Thyroid gland (tissue), 4 donors: ENCODE data around the gene SFRP5. TPM values are rescaled to one million over a fixed set of nuclear protein-coding genes. Genes with fewer than 3 reads are reported as not detected.

ENCODE experiments used
- DNase-seq, 2 donors: peaks; one replicate each; pipeline ENCODE4 v3.0.0-alpha.2; 2019
- H3K27ac ChIP-seq, 3 donors: fragments of 200-600 bp; sonication (generic); 1 replicate in 2 of 3; 2 replicates in 1 of 3; pipeline ENCODE4 v1.5.1; 2016 to 2019; ENCODE audit warnings: mild to moderate bottlenecking in 1 of 3, moderate library complexity in 1 of 3
- H3K27me3 ChIP-seq: fragments of 200-600 bp; sonication (generic); one replicate; pipeline ENCODE4 v1.5.1; 2019
- H3K36me3 ChIP-seq, 2 donors: fragments of 200-600 bp; sonication (generic); one replicate each; pipeline ENCODE4 v1.5.1; 2016 to 2019
- H3K4me1 ChIP-seq, 2 donors: fragments of 200-600 bp; sonication (generic); one replicate each; pipeline ENCODE4 v1.5.1; 2017 to 2019
- H3K4me3 ChIP-seq, 3 donors: fragments of 200-600 bp; sonication (generic); replicated peaks in 1 of 3; 1 replicate in 2 of 3; 2 replicates in 1 of 3; pipeline ENCODE4 v1.5.1; 2016; ENCODE audit warnings: mild to moderate bottlenecking in 1 of 3
- H3K9me3 ChIP-seq: fragments of 200-600 bp; sonication (generic); one replicate; pipeline ENCODE4 v1.5.1; 2017
- CTCF ChIP-seq, 6 experiments: fragments of 200-600 bp in 3 of 6; fragments of 450-650 bp in 3 of 6; sonication (generic) in 3 of 6; IDR thresholded peaks; one replicate each; pipeline ENCODE4 v1.5.1; 2016 to 2019; ENCODE audit warnings: antibody characterized with exemption in 6 of 6, mild to moderate bottlenecking in 2 of 6, inconsistent platforms in 1 of 6, moderate library complexity in 1 of 6
- POLR2A ChIP-seq, 2 donors: fragments of 450-650 bp; IDR thresholded peaks; one replicate each; pipeline ENCODE4 v1.6.1; 2017; ENCODE audit warnings: antibody characterized with exemption in 2 of 2, mild to moderate bottlenecking in 2 of 2, moderate library complexity in 1 of 2
- WGBS, 2 donors: methylation state at CpG; one replicate each; pipeline ENCODE4 v1.1.5; 2017; 5-methylcytosine and 5-hydroxymethylcytosine counted together
- intact Hi-C: fragments of 100-400 bp; cut with DNase I; formaldehyde crosslinking; loops from one replicate; pipeline ENCODE4 v1.15.1; 2023
- total RNA-seq, 4 donors: library from RNA; depleted of rRNA; stranded (reverse); fragments of >200 nt; gene quantifications; one replicate each; pipeline ENCODE4 v1.2.3, GENCODE V29; 2016

Gene SFRP5
- total RNA-seq, 4 donors from 2014 or later: 0.22 to 0.40 TPM; not detected in 2

GRCh38 chr10:97781618-97782331, 10.0 kb upstream of the SFRP5 start:
- 73 to 74% methylated on average over 13 to 14 of the region's 14 CpGs for WGBS, 2 donors
- intact Hi-C loops: no loop called here
- Histone ChIP-seq H3K36me3 (no peaks in the 10 kb centered on the region), H3K4me1 (peaks cover 15 to 43% of the 10 kb centered on the region in 2 donors), H3K4me3 (no peak overlapping the region), H3K9me3 (no peaks in the 10 kb centered on the region), H3K27ac (peak overlapping the region; percentile 10 to 50 (median 18)), H3K27me3 (no peaks in the 10 kb centered on the region)
- TF ChIP-seq CTCF (IDR thresholded peaks at IDR 0.05) (no peak), POLR2A (IDR thresholded peaks at IDR 0.05) (no peak)
- DNase-seq: peak; percentile 11 to 15

- no peak overlapping the region for H3K4me3 ChIP-seq
- 18 to 23% methylated on average over 7 of the region's 7 CpGs for WGBS, 2 donors
- intact Hi-C loops: no loop called here
- no peaks in the 10 kb centered on the region for H3K9me3 ChIP-seq
- TF ChIP-seq CTCF (IDR thresholded peaks at IDR 0.05) (no peak), POLR2A (IDR thresholded peaks at IDR 0.05) (no peak)
- H3K27me3 ChIP-seq: no peaks in the 10 kb centered on the region
- H3K36me3 ChIP-seq: no peaks in the 10 kb centered on the region
- H3K4me1 ChIP-seq: peaks cover 15 to 43% of the 10 kb centered on the region in 2 donors
- peak overlapping the region; percentile 10 to 50 (median 18) for H3K27ac ChIP-seq
- peak; percentile 57 to 62 for DNase-seq
These were observed 9.2 kb upstream of the SFRP5 start for GRCh38 chr10:97780841-97781617.

- TF ChIP-seq CTCF (IDR thresholded peaks at IDR 0.05) (no peak), POLR2A (IDR thresholded peaks at IDR 0.05) (no peak)
- no peak overlapping the region for H3K4me3 ChIP-seq
- DNase-seq: no peak
- WGBS, 2 donors: 94 to 95% methylated on average over 3 of the region's 3 CpGs
- intact Hi-C loops: no loop called here
- H3K27ac ChIP-seq: no peak overlapping the region
- H3K36me3 ChIP-seq: no peaks in the 10 kb centered on the region
- H3K9me3 ChIP-seq: no peaks in the 10 kb centered on the region
- H3K4me1 ChIP-seq: peaks cover 15 to 43% of the 10 kb centered on the region in 2 donors
- no peaks in the 10 kb centered on the region for H3K27me3 ChIP-seq
These were observed 8.2 kb upstream of the SFRP5 start for GRCh38 chr10:97779975-97780374.

- H3K4me3 ChIP-seq: no peak overlapping the region
- no peaks in the 10 kb centered on the region for H3K36me3 ChIP-seq
- no peak for DNase-seq
- 71 to 73% methylated on average over 4 of the region's 4 CpGs for WGBS, 2 donors
- no peak for TF ChIP-seq POLR2A (IDR thresholded peaks at IDR 0.05)
- TF ChIP-seq CTCF (IDR thresholded peaks at IDR 0.05): no peak
- H3K27me3 ChIP-seq: no peaks in the 10 kb centered on the region
- peaks cover 15 to 41% of the 10 kb centered on the region in 2 donors for H3K4me1 ChIP-seq
- H3K9me3 ChIP-seq: no peaks in the 10 kb centered on the region
- no peak overlapping the region for H3K27ac ChIP-seq
- intact Hi-C loops: no loop called here
These were observed 7.7 kb upstream of the SFRP5 start for GRCh38 chr10:97779492-97779891.
